GM12878 (cell line): ENCODE measurements around the gene CAVIN2. TPM values are rescaled to one million over a fixed set of nuclear protein-coding genes. Genes with fewer than 3 reads are reported as not detected.
A peak's percentile ranks its signal among the peaks of the same experiment; 100 is the strongest.

ENCODE experiments used
- ATAC-seq: fragments of 200-7000 bp; cut with Tn5 transposase; 3 replicates; pipeline ENCODE4 v1.9.1; 2020; ENCODE audit warnings: mild to moderate bottlenecking, moderate library complexity
- BruUV-seq: library from RNA; stranded (reverse); fragments of 400-500 nt; replicated peaks from 2 replicates; lab custom pipeline; 2021; lab: Mats Ljungman, UMichigan
- CTCF ChIA-PET: fragments of 300-600 bp; sonication (Branson Sonifier 250); formaldehyde crosslinking; extraction: SDS; loops from one replicate; lab custom pipeline; 2021; ENCODE audit warnings: inconsistent platforms; lab: Yijun Ruan, JAX
- POLR2A ChIA-PET: fragments of 350-600 bp; formaldehyde crosslinking; extraction: SDS; loops from one replicate; lab custom pipeline; 2021; ENCODE audit warnings: inconsistent platforms; lab: Charles Lee
- RAD21 ChIA-PET: fragments of 300-600 bp; sonication (Branson Sonifier 250); formaldehyde crosslinking; loops from one replicate; lab custom pipeline; 2023; ENCODE audit warnings: antibody characterized with exemption; ENCODE audit not compliant: unreplicated experiment; lab: Charles Lee
- SMC1A ChIA-PET: fragments of 300-600 bp; sonication (Branson Sonifier 250); formaldehyde crosslinking; loops from one replicate; lab custom pipeline; 2023; ENCODE audit not compliant: unreplicated experiment, uncharacterized antibody; lab: Charles Lee
- DNase-seq: peaks from one replicate; pipeline ENCODE4 v3.0.0-alpha.2; 2011; ENCODE audit warnings: low read depth, low spot score
- FAIRE-seq: peaks from 3 replicates; lab custom pipeline; 2011; peaks lifted over from hg19 to GRCh38; lab: Jason Lieb, UNC
- H2AFZ ChIP-seq: 2 replicates; pipeline ENCODE4 v1.6.0; 2011; ENCODE audit warnings: low read depth, low read length, control low read depth; ENCODE audit not compliant: control insufficient read depth
- H3K27ac ChIP-seq: 2 replicates; pipeline ENCODE4 v1.5.1; 2011; ENCODE audit warnings: control low read depth; ENCODE audit not compliant: control insufficient read depth, insufficient read depth
- H3K27me3 ChIP-seq, 2 experiments: replicated peaks in 1 of 2; 2 replicates each; pipeline versions ENCODE4 v1.6.0 to v1.6.1; 2011; ENCODE audit warnings: low read length in 1 of 2; ENCODE audit not compliant: control insufficient read depth in 2 of 2, insufficient read depth in 2 of 2
- H3K36me3 ChIP-seq, 2 experiments: 2 replicates each; pipeline ENCODE4 v1.5.1; 2011; ENCODE audit warnings: low read length in 1 of 2; ENCODE audit not compliant: control insufficient read depth in 2 of 2, insufficient read depth in 2 of 2
- H3K4me1 ChIP-seq: 2 replicates; pipeline ENCODE4 v1.6.1; 2011; ENCODE audit warnings: mild to moderate bottlenecking, low read length, moderate library complexity, mixed read lengths; ENCODE audit not compliant: control insufficient read depth, insufficient read depth
- H3K4me2 ChIP-seq: 2 replicates; pipeline ENCODE4 v1.6.0; 2011; ENCODE audit warnings: control low read depth; ENCODE audit not compliant: control insufficient read depth, insufficient read depth
- H3K4me3 ChIP-seq: fragments of 200-600 bp; sonication (generic); 2 replicates; pipeline ENCODE4 v1.5.1; 2016
- H3K79me2 ChIP-seq: 2 replicates; pipeline ENCODE4 v1.6.0; 2011; ENCODE audit warnings: low read length; ENCODE audit not compliant: control insufficient read depth, insufficient read depth
- H3K9ac ChIP-seq: 2 replicates; pipeline ENCODE4 v1.8.0; 2011; ENCODE audit warnings: low read length, control low read depth, mixed read lengths; ENCODE audit not compliant: control insufficient read depth, insufficient read depth
- H3K9me3 ChIP-seq: replicated peaks from 3 replicates; pipeline ENCODE4 v1.5.1; 2011; ENCODE audit warnings: mild to moderate bottlenecking, low read length; ENCODE audit not compliant: control insufficient read depth, insufficient read depth
- H4K20me1 ChIP-seq: 2 replicates; pipeline ENCODE4 v1.6.0; 2011; ENCODE audit not compliant: control insufficient read depth, insufficient read depth
- CTCF ChIP-seq, 3 experiments: IDR thresholded peaks in 2 of 3; conservative IDR thresholded peaks in 1 of 3; 2 replicates each; pipeline ENCODE4 v1.5.1; 2011; ENCODE audit warnings: low read depth in 3 of 3, low read length in 3 of 3, mild to moderate bottlenecking in 3 of 3, control low read depth in 2 of 3, moderate library complexity in 2 of 3, inconsistent platforms in 1 of 3, mixed read lengths in 1 of 3; ENCODE audit not compliant: control insufficient read depth in 2 of 3, insufficient read depth in 1 of 3; ENCODE audit errors: extremely low read depth in 1 of 3
- PKNOX1 ChIP-seq: fragments of 450-650 bp; IDR thresholded peaks from 2 replicates; pipeline ENCODE4 v1.6.1; 2016; ENCODE audit warnings: mild to moderate bottlenecking
- RAD21 ChIP-seq: IDR thresholded peaks from 2 replicates; pipeline ENCODE4 v1.6.1; 2011; ENCODE audit warnings: mild to moderate bottlenecking, low read depth, low read length, moderate library complexity; ENCODE audit not compliant: insufficient read depth
- RFX5 ChIP-seq: IDR thresholded peaks from 2 replicates; pipeline ENCODE4 v1.6.1; 2011; ENCODE audit warnings: low read depth, low read length, improper control_type of control experiment
- SMC3 ChIP-seq: IDR thresholded peaks from 2 replicates; pipeline ENCODE4 v1.6.1; 2011; ENCODE audit warnings: low read length, improper control_type of control experiment, borderline replicate concordance
- YY1 ChIP-seq: IDR thresholded peaks from 2 replicates; pipeline ENCODE4 v1.6.1; 2011; ENCODE audit warnings: low read depth, mild to moderate bottlenecking, low read length
- WGBS: methylation state at CpG from one replicate; pipeline ENCODE4 v1.1.6; 2016; ENCODE audit warnings: low lambda C conversion rate; ENCODE audit not compliant: insufficient replicate concordance, insufficient coverage; ENCODE audit errors: missing lambda C conversion rate; 5-methylcytosine and 5-hydroxymethylcytosine counted together
- in situ Hi-C: fragments of 300-500 bp; cut with MboI; formaldehyde crosslinking; loops from 9 replicates; pipeline ENCODE4 v1.14.3; 2018; ENCODE audit warnings: mixed read lengths
- intact Hi-C: fragments of 100-400 bp; cut with micrococcal nuclease; formaldehyde crosslinking; loops from one replicate; pipeline ENCODE4 v1.14.2; 2022; ENCODE audit not compliant: unreplicated experiment
- polyA plus RNA-seq, 11 experiments: library from polyadenylated mRNA; depleted of rRNA in 4 of 11; unstranded in 6 of 11; stranded (reverse) in 5 of 11; fragments of >200 nt; fragmentation: Nextera tagmentation in 4 of 11; fragmentation: Illumina TruSeq in 1 of 11; extraction: Ambion mirVana in 4 of 11; extraction: Trizol in 1 of 11; gene quantifications; 1 replicate in 1 of 11; 2 replicates in 10 of 11; pipeline versions ENCODE4 v1.2.1 to v1.2.3, GENCODE V29; 2011 to 2016; ENCODE audit warnings: inconsistent platforms in 2 of 11, missing spikeins in 2 of 11, low read depth in 1 of 11
- total RNA-seq, 4 experiments: library from RNA; depleted of rRNA in 3 of 4; stranded (reverse); fragments of >200 nt in 3 of 4; fragmentation: Illumina TruSeq in 1 of 4; extraction: Trizol in 1 of 4; gene quantifications; 2 replicates each; pipeline versions ENCODE4 v1.2.1 to v1.2.3, GENCODE V29; 2013 to 2021

Gene CAVIN2
- total and polyA plus RNA-seq, 10 of the 15 experiments (the other 5 are each of a cell fraction or from before 2014, with no cell fraction given) = not detected

- FAIRE-seq = peak; percentile 56
- peak; percentile 93 for ATAC-seq
- TF ChIP-seq PKNOX1 (no peak), CTCF (IDR thresholded peaks at IDR 0.05 in 2 of 3, conservative IDR thresholded peaks at IDR 0.05 in 1 of 3; ENCODE audit: control insufficient read depth in 2 of 3, extremely low read depth in 1 of 3, insufficient read depth in 1 of 3, low read depth in 3 of 3, low read length in 3 of 3) (peak; percentile 35 to 63 (median 54)), SMC3 (peak; percentile 85), RAD21 (peak; percentile 61), RFX5 (no peak), YY1 (0 out of 2 replicates have a peak, but pooled peaks have one; percentile 20)
- TF ChIP-seq, all 136 proteins: peak for 4
- WGBS = 17% methylated on average over 6 of the region's 6 CpGs
- Histone ChIP-seq H4K20me1 (no peaks in the 10 kb centered on the region), H3K9me3 (no peaks in the 10 kb centered on the region), H3K36me3 (no peaks in the 10 kb centered on the region), H3K9ac (no peak overlapping the region), H3K4me3 (no peak overlapping the region), H3K79me2 (no peaks in the 10 kb centered on the region), H3K27me3 (peaks cover 0 to 6% of the 10 kb centered on the region in 2 experiments; a peak in 2 of 4 replicates), H3K4me2 (no peak overlapping the region), H3K4me1 (no peaks in the 10 kb centered on the region), H3K27ac (no peak overlapping the region), H2AFZ (no peak overlapping the region)
- RAD21 ChIA-PET = interaction anchor here (0.7 to 9.9 kb wide), 16 partner anchors 29 to 316 kb away, joined by 3 to 222 read pairs (median 4); no protein-coding TSS in a partner anchor
- CTCF ChIA-PET = interaction anchor here (0.6 to 5.8 kb wide), 39 partner anchors 10 to 1793 kb away, joined by 3 to 289 read pairs (median 5); no protein-coding TSS in a partner anchor
- in situ Hi-C loops (loop anchor here (5.0 kb wide), 1 partner anchor 293 kb away; no protein-coding TSS in a partner anchor), intact Hi-C loops (loop anchor here (1.0 to 5.0 kb wide), 4 partner anchors 57 to 418 kb away; no protein-coding TSS in a partner anchor)
- SMC1A ChIA-PET = interaction anchor here (0.5 to 11.4 kb wide), 32 partner anchors 8 to 872 kb away, joined by 3 to 244 read pairs (median 4); no protein-coding TSS in a partner anchor
- BruUV-seq = no TSS peak
- DNase-seq = peak; percentile 7
- POLR2A ChIA-PET = interaction anchor here (0.6 kb wide), 1 partner anchor 293 kb away, joined by 3 read pairs; no protein-coding TSS in a partner anchor
Observed at GRCh38 chr2:191869178-191869577, 22.3 kb upstream of the CAVIN2 start.
